Activated CD4-positive, alpha-beta T cell treated with anti-CD3 and anti-CD28 coated beads, Interleukin-2, Interleukin-4, amounts not matched to agents 100 ng/mL and 50 ng/mL, durations not matched to agents 16 hours and 8 hours (primary cell): ENCODE measurements around the gene TEDC2.

Experiments used
- DNase-seq: peaks from one replicate; pipeline ENCODE4 v3.0.0-alpha.2; 2020; ENCODE audit warnings: low spot score

Gene TEDC2

DNA sequence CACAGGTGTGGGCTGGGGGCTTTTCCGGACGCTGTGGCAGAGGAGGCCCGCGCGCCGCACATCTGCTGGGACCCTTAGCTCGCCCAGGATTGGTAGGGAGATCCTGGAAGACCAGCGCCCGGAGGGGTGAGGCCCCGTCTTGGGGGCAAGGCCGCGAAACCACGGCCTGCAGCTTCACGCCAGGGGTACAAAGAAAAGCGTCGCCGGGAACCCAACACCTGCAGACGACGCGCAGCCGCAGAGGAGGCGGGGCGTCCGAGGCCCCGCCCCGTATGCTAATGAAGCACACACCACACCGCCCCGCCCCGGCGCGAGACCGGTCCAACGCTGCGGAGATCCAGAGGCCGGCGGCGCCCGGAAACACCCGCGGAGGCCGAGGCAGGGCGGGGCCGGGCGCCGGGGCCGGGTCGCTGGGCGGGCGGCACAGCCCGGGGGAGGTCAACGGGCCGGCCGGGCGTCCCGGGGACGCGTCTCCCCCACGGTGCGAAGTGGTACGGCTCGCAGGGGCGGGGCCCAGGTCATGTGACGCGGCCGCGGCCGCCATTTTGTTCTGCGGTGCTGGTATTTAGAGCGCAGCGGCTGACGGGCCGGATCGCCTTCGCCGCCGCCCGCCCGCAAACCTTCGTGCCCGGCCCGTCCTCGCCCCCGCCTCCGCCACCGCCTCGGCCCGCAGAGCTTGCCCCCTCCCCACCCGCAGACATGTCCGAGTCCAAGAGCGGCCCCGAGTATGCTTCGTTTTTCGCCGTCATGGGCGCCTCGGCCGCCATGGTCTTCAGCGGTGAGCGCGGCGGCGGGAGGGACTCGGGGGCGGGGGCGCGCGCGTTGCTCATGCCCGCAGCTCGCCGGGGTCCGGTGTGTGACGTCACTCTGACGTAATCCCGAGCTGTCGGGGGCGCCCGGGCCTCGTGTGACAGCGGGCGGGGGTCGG, 53.8 kb downstream of the TEDC2 start, which contains the start of gene ATP6V0C:
ATP6V0C (plus strand) TSS at position 548 of the 928 bp plus-strand sequence; CDS start at position 700, 152 bp downstream.
- peak; percentile 92 for DNase-seq
